GM08714 (cell line): Measurements from ENCODE around the gene NGEF.

Source experiments
- H3K4me3 ChIP-seq: fragments of 200-500 bp; sonication (Bioruptor generic); 2 replicates; pipeline ENCODE4 v1.5.1; 2014; ENCODE audit warnings: mild to moderate bottlenecking, low read length, inconsistent platforms
- ZNF274 ChIP-seq: IDR thresholded peaks from 2 replicates; pipeline ENCODE4 v1.6.1; 2012; ENCODE audit warnings: mild to moderate bottlenecking, low read depth, low read length

NGEF gene

DNA sequence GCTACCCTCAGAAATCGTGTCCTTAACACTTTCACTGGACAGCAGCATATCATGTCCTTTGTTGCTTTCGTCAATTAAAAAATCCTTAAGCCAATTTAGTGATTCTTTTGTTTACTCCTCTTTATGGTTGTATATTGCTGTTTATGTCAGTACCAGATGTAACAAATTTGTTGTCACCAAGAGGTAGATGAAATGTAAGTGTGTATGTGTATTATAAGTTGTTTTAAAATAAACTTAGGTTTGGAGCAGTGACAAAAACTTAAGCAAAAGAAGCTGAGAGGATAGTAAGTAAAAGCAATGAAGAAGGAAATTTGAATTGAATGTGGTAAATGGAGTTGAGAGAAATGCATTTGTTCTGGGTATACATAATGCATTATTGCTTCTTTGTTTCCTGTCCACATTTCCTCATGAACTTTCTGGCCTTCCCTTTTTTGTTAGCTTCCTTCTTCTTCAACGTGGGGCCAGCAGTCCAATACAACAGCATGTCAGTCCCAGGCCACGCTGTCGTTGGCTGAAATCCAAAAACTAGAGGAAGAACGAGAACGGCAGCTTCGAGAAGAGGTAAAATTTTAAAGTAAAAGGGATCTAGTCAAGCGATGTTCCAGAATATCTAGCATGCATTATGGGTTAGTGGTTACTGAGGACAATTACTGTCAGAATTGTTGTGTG lies 173.5 kb downstream of the NGEF start:
- TF ChIP-seq ZNF274, result no peak
- H3K4me3 ChIP-seq, result no peak overlapping the region

DNA sequence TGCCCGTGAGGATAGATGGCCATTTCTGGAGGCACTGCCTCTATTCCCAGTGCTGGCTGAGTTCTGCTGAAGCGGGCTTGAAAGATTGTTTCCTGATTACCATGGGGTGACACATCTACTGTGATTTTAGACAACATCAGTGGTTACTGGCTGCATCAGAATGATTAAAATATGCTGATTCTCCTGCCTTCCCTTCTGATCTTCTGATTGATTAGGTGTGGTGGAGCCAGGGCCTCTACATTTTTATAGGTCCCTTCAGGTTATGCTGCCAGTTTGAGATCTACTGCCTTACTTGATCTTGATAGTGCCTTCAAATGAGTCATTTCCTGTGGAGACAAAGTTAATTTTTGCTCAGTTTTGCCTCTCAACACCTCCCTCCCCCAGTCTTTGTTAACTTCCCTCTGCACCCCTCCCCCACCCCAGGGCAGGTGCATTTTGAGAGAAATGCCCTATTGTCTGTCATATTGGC lies 174.6 kb downstream of the NGEF start:
- peak overlapping the region; percentile 62; the same call in 1 of the 2 replicates for H3K4me3 ChIP-seq
- no peak for TF ChIP-seq ZNF274

DNA sequence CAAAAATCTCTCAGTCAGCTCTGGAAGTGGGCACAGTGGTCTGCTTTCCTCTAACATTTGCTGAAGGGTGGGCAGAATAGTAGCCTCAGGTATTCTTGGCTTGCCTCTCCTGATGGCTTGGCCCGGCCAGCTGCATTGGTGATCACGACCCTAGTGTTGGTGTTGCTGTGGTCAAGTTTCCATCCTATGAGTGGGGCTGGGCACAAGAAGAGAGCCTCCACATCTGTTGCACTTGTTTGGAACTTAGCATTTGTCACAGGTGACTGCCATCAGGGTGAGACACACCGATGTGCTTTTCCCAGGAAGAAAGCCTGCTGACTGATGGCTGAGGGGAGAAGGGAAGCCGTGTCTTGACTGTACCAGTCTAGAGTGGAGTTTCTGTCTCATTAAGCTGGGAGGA lies 176.1 kb downstream of the NGEF start:
- TF ChIP-seq ZNF274, result no peak
- H3K4me3 ChIP-seq, result no peak overlapping the region

DNA sequence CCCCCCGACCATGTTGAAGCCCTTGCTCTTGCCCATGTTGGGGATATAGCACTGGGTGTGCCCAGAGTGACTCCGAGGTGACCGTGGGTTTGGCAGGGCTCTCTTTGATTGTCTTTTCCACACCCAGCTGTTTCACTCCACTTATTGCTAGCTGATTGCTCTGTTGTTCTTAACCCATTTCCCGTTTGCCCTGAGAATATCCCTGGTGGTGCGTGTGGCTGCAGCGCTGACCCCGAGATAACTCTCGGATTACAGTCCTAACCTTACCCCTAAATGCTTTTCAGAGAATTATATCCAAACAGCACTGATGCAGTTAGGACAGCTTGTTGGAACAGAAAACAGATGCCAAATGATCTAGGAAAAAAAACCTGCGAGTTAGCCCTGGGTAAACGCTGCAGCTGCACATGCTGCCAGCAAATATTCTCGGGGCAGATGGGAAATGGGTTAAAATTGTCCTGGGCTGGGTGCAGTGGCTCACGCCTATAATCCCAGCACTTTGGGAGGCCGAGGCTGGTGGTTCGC lies 177.3 kb downstream of the NGEF start:
- TF ChIP-seq ZNF274, result no peak
- no peak overlapping the region for H3K4me3 ChIP-seq

DNA sequence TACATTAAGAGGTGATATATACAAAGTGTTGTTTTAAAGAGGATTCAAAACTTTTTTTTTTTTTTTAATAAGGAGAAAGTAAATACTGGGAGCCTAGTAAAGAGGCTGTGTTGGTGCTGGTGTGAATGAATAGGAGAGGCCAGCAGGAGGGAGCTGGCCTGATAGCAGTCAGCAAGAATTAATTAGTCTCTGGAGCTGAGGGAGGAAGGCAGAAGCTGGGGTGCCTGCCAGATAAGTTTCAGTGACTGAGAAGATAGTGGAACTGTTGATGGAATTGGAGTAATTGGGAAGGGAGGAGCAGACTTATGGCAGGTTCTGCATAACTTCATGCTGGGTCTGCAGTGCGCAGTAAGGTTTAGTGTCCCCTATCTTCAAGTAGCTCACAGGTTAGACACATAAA lies 179.2 kb downstream of the NGEF start:
- TF ChIP-seq ZNF274, result no peak
- H3K4me3 ChIP-seq, result no peak overlapping the region

DNA sequence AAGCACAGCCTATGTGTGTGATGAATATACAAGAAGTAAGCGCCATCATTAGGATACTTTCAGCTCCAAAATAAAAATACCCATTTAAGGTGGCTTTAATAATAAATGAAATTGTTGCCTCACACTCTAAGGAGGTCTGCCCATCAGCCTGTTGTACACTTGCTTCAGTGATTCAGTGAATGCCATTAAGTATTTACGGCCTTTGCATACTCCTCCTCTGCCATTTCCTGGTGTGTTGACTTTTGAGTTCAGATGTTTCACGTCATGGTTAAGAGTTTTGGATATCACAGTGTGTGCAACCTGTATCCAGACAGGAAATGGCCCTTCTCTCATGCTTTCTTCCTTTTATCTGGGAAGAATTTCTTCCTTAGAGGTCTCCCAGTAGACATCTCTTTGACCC lies 181.6 kb downstream of the NGEF start:
- H3K4me3 ChIP-seq, result no peak overlapping the region
- no peak for TF ChIP-seq ZNF274

DNA sequence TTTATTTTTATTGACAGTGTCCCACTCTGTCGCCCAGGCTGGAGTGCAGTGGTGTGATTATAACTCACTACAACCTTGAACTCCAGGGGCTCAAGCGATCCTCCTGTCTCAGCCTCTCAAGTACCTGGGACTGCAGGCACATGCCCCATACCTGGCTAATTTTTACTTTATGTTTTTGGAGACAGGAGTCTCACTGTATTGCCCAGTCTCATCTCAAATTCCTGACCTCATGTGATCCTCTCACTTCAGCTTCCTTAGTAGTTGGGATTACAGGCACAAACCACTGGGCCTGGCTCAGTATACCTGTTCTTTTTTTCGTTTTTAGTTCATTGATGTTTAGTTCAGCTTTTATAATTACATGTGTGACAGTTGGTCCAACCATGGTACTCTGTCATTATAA lies 183.1 kb downstream of the NGEF start:
- no peak for TF ChIP-seq ZNF274
- no peak overlapping the region for H3K4me3 ChIP-seq
